Adrenal gland (tissue), 5 donors: ENCODE results near the gene KRT79.

Experiments used
- POLR2A ChIP-seq, 2 donors: fragments of 450-650 bp; IDR thresholded peaks; one replicate each; pipeline ENCODE4 v1.6.1; 2017; ENCODE audit warnings: antibody characterized with exemption in 2 of 2, mild to moderate bottlenecking in 2 of 2, moderate library complexity in 1 of 2
- TF ChIP-seq, protein P1 (sequence below), 6 experiments: fragments of 450-650 bp in 4 of 6; fragments of 200-600 bp in 2 of 6; sonication (generic) in 1 of 6; IDR thresholded peaks; 1 replicate in 5 of 6; 2 replicates in 1 of 6; pipeline versions ENCODE4 v1.5.1 to v1.8.0; 2016 to 2021; ENCODE audit warnings: antibody characterized with exemption in 6 of 6, mild to moderate bottlenecking in 2 of 6, moderate library complexity in 1 of 6
- donor health status: DM: no; HTN: no; CAD: no.

DNA sequence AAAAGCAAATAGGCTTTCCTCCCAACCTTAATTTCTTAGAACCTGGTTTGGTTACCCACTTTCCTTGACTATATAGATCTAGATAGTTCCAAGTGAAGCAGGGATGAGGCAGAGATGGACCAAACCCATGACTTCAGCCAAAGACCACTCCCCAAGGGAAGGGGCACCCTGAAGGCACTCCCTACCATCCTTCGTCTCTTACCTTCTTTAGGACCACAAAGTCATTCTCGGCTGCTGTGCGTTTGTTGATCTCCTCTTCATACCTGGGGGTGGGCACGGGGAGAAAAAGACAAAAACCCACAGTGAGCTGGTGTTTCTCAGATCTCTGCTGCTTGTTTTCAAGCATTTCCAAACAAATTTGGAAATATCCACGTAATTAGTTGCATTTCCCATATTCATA lies 23.6 kb downstream of the KRT79 start:
- TF ChIP-seq, protein P1, sequence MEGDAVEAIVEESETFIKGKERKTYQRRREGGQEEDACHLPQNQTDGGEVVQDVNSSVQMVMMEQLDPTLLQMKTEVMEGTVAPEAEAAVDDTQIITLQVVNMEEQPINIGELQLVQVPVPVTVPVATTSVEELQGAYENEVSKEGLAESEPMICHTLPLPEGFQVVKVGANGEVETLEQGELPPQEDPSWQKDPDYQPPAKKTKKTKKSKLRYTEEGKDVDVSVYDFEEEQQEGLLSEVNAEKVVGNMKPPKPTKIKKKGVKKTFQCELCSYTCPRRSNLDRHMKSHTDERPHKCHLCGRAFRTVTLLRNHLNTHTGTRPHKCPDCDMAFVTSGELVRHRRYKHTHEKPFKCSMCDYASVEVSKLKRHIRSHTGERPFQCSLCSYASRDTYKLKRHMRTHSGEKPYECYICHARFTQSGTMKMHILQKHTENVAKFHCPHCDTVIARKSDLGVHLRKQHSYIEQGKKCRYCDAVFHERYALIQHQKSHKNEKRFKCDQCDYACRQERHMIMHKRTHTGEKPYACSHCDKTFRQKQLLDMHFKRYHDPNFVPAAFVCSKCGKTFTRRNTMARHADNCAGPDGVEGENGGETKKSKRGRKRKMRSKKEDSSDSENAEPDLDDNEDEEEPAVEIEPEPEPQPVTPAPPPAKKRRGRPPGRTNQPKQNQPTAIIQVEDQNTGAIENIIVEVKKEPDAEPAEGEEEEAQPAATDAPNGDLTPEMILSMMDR (IDR thresholded peaks at IDR 0.05), result no peak
- TF ChIP-seq POLR2A (IDR thresholded peaks at IDR 0.05), result no peak
